Measurements from ENCODE around the gene PRDX5.

PRDX5 gene

GRCh38 chr11:64291752-64292459 lies 26.0 kb upstream of the PRDX5 start:
- no peaks in the 10 kb centered on the region for H3K27me3 ChIP-seq (ENCODE audit: low read length)
- no peak overlapping the region for H3K27ac ChIP-seq (ENCODE audit: low read depth, low read length)
- no peak overlapping the region for H3K4me2 ChIP-seq (ENCODE audit: low read depth, low read length, poor library complexity, severe bottlenecking)
- H3K9ac ChIP-seq (ENCODE audit: low read length) = no peak overlapping the region
- TF ChIP-seq CTCF (IDR thresholded peaks at IDR 0.05; ENCODE audit: insufficient read depth, low read length, poor library complexity, severe bottlenecking) (no peak), EZH2phosphoT487 (conservative IDR thresholded peaks at IDR 0.05; ENCODE audit: low read length) (no peak)
- no peaks in the 10 kb centered on the region for H3K79me2 ChIP-seq (ENCODE audit: insufficient read depth, low read length)
- H3K9me2 ChIP-seq (replicated peaks; ENCODE audit: insufficient read depth, low read length) = no peaks in the 10 kb centered on the region
- H3K9me3 ChIP-seq (ENCODE audit: insufficient read depth, low read length) = no peaks in the 10 kb centered on the region
- no peak overlapping the region for H3K4me3 ChIP-seq (ENCODE audit: insufficient read depth, low read length, poor library complexity, severe bottlenecking)
- no peaks in the 10 kb centered on the region for H3F3A ChIP-seq (ENCODE audit: insufficient read depth)
- H4K20me1 ChIP-seq (ENCODE audit: low read depth, low read length) = no peaks in the 10 kb centered on the region
- no peak overlapping the region for H2AFZ ChIP-seq (ENCODE audit: low read depth, low read length, severe bottlenecking)
- no peaks in the 10 kb centered on the region for H3K36me3 ChIP-seq (ENCODE audit: low read length)

GRCh38 chr11:64292460-64293254 lies 25.3 kb upstream of the PRDX5 start:
- Histone ChIP-seq H3K79me2 (ENCODE audit: insufficient read depth, low read length) (no peaks in the 10 kb centered on the region), H3K4me3 (ENCODE audit: insufficient read depth, low read length, poor library complexity, severe bottlenecking) (no peak overlapping the region), H3K4me2 (ENCODE audit: low read depth, low read length, poor library complexity, severe bottlenecking) (no peak overlapping the region), H3K9me2 (replicated peaks; ENCODE audit: insufficient read depth, low read length) (no peaks in the 10 kb centered on the region), H3K27ac (ENCODE audit: low read depth, low read length) (no peak overlapping the region), H3K36me3 (ENCODE audit: low read length) (no peaks in the 10 kb centered on the region), H3K9ac (ENCODE audit: low read length) (no peak overlapping the region), H3K9me3 (ENCODE audit: insufficient read depth, low read length) (no peaks in the 10 kb centered on the region), H3F3A (ENCODE audit: insufficient read depth) (no peaks in the 10 kb centered on the region), H2AFZ (ENCODE audit: low read depth, low read length, severe bottlenecking) (no peak overlapping the region), H3K27me3 (ENCODE audit: low read length) (no peaks in the 10 kb centered on the region), H4K20me1 (ENCODE audit: low read depth, low read length) (no peaks in the 10 kb centered on the region)
- TF ChIP-seq CTCF (IDR thresholded peaks at IDR 0.05; ENCODE audit: insufficient read depth, low read length, poor library complexity, severe bottlenecking) (no peak), EZH2phosphoT487 (conservative IDR thresholded peaks at IDR 0.05; ENCODE audit: low read length) (no peak)

GRCh38 chr11:64294774-64295173 lies 23.1 kb upstream of the PRDX5 start:
- no peak overlapping the region for H3K4me2 ChIP-seq (ENCODE audit: low read depth, low read length, poor library complexity, severe bottlenecking)
- H3F3A ChIP-seq (ENCODE audit: insufficient read depth) = no peaks in the 10 kb centered on the region
- no peak overlapping the region for H3K4me3 ChIP-seq (ENCODE audit: insufficient read depth, low read length, poor library complexity, severe bottlenecking)
- H3K27me3 ChIP-seq (ENCODE audit: low read length) = no peaks in the 10 kb centered on the region
- H2AFZ ChIP-seq (ENCODE audit: low read depth, low read length, severe bottlenecking) = no peak overlapping the region
- H3K9ac ChIP-seq (ENCODE audit: low read length) = no peak overlapping the region
- no peaks in the 10 kb centered on the region for H3K9me3 ChIP-seq (ENCODE audit: insufficient read depth, low read length)
- H3K9me2 ChIP-seq (replicated peaks; ENCODE audit: insufficient read depth, low read length) = no peaks in the 10 kb centered on the region
- no peaks in the 10 kb centered on the region for H3K79me2 ChIP-seq (ENCODE audit: insufficient read depth, low read length)
- H3K36me3 ChIP-seq (ENCODE audit: low read length) = no peaks in the 10 kb centered on the region
- TF ChIP-seq CTCF (IDR thresholded peaks at IDR 0.05; ENCODE audit: insufficient read depth, low read length, poor library complexity, severe bottlenecking) = no peak
- TF ChIP-seq EZH2phosphoT487 (conservative IDR thresholded peaks at IDR 0.05; ENCODE audit: low read length) = no peak
- no peak overlapping the region for H3K27ac ChIP-seq (ENCODE audit: low read depth, low read length)
- no peaks in the 10 kb centered on the region for H4K20me1 ChIP-seq (ENCODE audit: low read depth, low read length)

Measured in SU-DHL-6 (cell line).